ENCODE results near the gene CARD14. TPM values are rescaled to one million over a fixed set of nuclear protein-coding genes. Genes with fewer than 3 reads are reported as not detected.

Gene CARD14
- total and polyA plus RNA-seq, 2 of the 13 experiments (the other 11 are each of a cell fraction or from before 2014, with no cell fraction given): 0.11 TPM; not detected in 1

- 0 out of 2 replicates have a peak, but pooled peaks have one; percentile 19 for TF ChIP-seq ARID5B (CRISPR knock-in tag; IDR thresholded peaks at IDR 0.05)
- no peak for TF ChIP-seq HDAC6 (IDR thresholded peaks at IDR 0.05; ENCODE audit: low read depth, low read length)
- no peak for TF ChIP-seq ZNF552 (CRISPR knock-in tag; IDR thresholded peaks at IDR 0.05; ENCODE audit: borderline replicate concordance)
- TF ChIP-seq ZNF605 (CRISPR knock-in tag; IDR thresholded peaks at IDR 0.05): no peak
- no peak for TF ChIP-seq AGO1 (IDR thresholded peaks at IDR 0.05; ENCODE audit: low read depth, low read length, poor library complexity, severe bottlenecking)
- no peak for TF ChIP-seq ZNF7 (CRISPR knock-in tag; IDR thresholded peaks at IDR 0.05)
- no peak for TF ChIP-seq BCL6 (CRISPR knock-in tag; IDR thresholded peaks at IDR 0.05)
- TF ChIP-seq ZNF138 (CRISPR knock-in tag; IDR thresholded peaks at IDR 0.05; ENCODE audit: low read depth): no peak
- TF ChIP-seq FOXJ3 (CRISPR knock-in tag; IDR thresholded peaks at IDR 0.05; ENCODE audit: borderline replicate concordance): no peak
- TF ChIP-seq ZNF740 (CRISPR knock-in tag; IDR thresholded peaks at IDR 0.05): no peak
- TF ChIP-seq U2AF1 (optimal IDR thresholded peaks at IDR 0.05; ENCODE audit: low read depth, low read length): no peak
- 0 out of 2 replicates have a peak, but pooled peaks have one; percentile 36 for TF ChIP-seq RNF2 (conservative IDR thresholded peaks at IDR 0.05; ENCODE audit: low read depth)
- TF ChIP-seq KDM2A (CRISPR knock-in tag; IDR thresholded peaks at IDR 0.05; ENCODE audit: borderline replicate concordance, low read depth): peak; percentile 51; the same call in 1 of the 2 replicates
- no peak for TF ChIP-seq GMEB1 (CRISPR knock-in tag; IDR thresholded peaks at IDR 0.05; ENCODE audit: borderline replicate concordance)
- no peak for TF ChIP-seq ZBTB14 (CRISPR knock-in tag; IDR thresholded peaks at IDR 0.05)
- TF ChIP-seq MTF1 (CRISPR knock-in tag; IDR thresholded peaks at IDR 0.05): no peak
- TF ChIP-seq PBX2 (CRISPR knock-in tag; IDR thresholded peaks at IDR 0.05): no peak
- no peak for TF ChIP-seq ZNF235 (CRISPR knock-in tag; IDR thresholded peaks at IDR 0.05; ENCODE audit: borderline replicate concordance)
- no peak for TF ChIP-seq RNF219 (CRISPR knock-in tag; IDR thresholded peaks at IDR 0.05)
- TF ChIP-seq ZNF432 (CRISPR knock-in tag; IDR thresholded peaks at IDR 0.05; ENCODE audit: borderline replicate concordance): no peak
Observed at GRCh38 chr17:80187090-80187489, 17.3 kb downstream of the CARD14 start (continued).
